Left lobe of liver (tissue), 2 donors: ENCODE results near the gene NCL. TPM values are rescaled to one million over a fixed set of nuclear protein-coding genes. Genes with fewer than 3 reads are reported as not detected.
"Not testable (repeated sequence)": the region's sequence is repeated elsewhere in the genome, so short reads cannot be mapped to it uniquely, and the experiment has no call there.

Experiments
- ATAC-seq: fragments of 200-7000 bp; cut with Tn5 transposase; one replicate; pipeline ENCODE4 v1.9.1; 2020; ENCODE audit warnings: mild to moderate bottlenecking, moderate library complexity
- DNase-seq: peaks from one replicate; pipeline ENCODE4 v3.0.0-alpha.2; 2020; ENCODE audit warnings: low spot score
- total RNA-seq: library from RNA; stranded (reverse); gene quantifications from one replicate; pipeline ENCODE4 v1.2.1, GENCODE V29; 2021
- donor health status: DM: no; HTN: no; CAD: no; lungs with moderate emphysema.
- donor health status: DM: no; HTN: yes; CAD: no.

NCL gene
- total RNA-seq, 1 donor from 2014 or later: 126 TPM

- not testable (repeated sequence) for ATAC-seq
These were observed 56.0 kb downstream of the NCL start for GRCh38 chr2:231408304-231408703.

GRCh38 chr2:231407686-231408085 is 56.6 kb downstream of the NCL start:
- ATAC-seq, DNase-seq: not testable (repeated sequence)

More at GRCh38 chr2:231408304-231408703, 56.0 kb downstream of the NCL start:
- DNase-seq: not testable (repeated sequence)

DNA sequence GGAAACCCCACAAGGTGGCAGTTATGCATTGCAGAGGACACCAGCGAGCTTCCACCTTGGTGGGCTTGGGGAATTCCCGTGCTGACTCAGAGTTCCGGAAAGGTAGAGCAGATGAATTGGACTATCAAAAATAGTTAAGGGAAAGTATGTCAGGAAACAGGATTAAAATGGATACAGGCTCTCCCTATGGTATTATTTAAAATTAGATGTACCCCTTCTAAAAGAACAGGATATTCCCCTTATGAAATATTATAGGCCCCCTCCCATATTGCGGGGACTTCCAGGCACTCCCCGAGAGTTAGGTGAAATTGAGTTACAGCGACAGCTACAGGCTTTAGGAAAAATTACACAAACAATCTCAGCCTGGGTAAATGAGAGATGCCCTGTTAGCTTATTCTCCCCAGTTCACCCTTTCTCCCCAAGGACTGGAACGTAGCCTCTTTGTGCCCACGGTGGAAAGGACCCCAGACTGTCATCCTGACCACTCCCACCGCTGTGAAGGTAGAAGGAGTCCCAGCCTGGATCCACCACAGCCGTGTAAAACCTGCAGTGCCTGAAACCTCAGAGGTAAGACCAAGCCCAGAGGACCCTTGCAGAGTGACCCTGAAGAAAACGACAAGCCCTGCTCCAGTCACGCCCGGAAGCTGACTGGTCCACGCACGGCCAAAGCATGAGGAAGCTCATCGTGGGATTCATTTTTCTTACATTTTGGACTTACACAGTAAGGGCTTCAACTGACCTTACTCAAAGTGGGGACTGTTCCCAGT is 58.5 kb downstream of the NCL start:
- not testable (repeated sequence) for DNase-seq, ATAC-seq

GRCh38 chr2:231404183-231404578 is 60.1 kb downstream of the NCL start:
- DNase-seq, ATAC-seq: not testable (repeated sequence)

Other genes with a start within 250 kb of the NCL start
- 1.6 TPM for gene B3GNT7, start 68.8 kb downstream of the NCL start, total RNA-seq
- 0.30 TPM for gene NMUR1, start 66.0 kb upstream of the NCL start, total RNA-seq
- not detected for gene TEX44, start 128.4 kb upstream of the NCL start, total RNA-seq
- 213 TPM for gene PTMA, start 244.0 kb upstream of the NCL start, total RNA-seq